K562 (cell line): ENCODE data around the gene GSTM1. TPM values are rescaled to one million over a fixed set of nuclear protein-coding genes. Genes with fewer than 3 reads are reported as not detected.
A peak's percentile ranks its signal among the peaks of the same experiment; 100 is the strongest.

Experiments
- ATAC-seq: fragments of 200-7000 bp; cut with Tn5 transposase; 3 replicates; pipeline ENCODE4 v1.9.1; 2020; ENCODE audit warnings: moderate library complexity
- BruUV-seq: library from RNA; stranded (reverse); fragments of 400-500 nt; replicated peaks from 2 replicates; lab custom pipeline; 2021; lab: Mats Ljungman, UMichigan
- CTCF ChIA-PET: fragments of 300-600 bp; formaldehyde crosslinking; extraction: SDS; loops from one replicate; lab custom pipeline; 2021; ENCODE audit warnings: low intra/inter-chr PET ratio; lab: Yijun Ruan, JAX
- POLR2A ChIA-PET: fragments of 300-600, 350-650 bp; sonication (Branson Sonifier 250); formaldehyde crosslinking; extraction: SDS; loops from one replicate; lab custom pipeline; 2021; ENCODE audit warnings: antibody characterized with exemption, inconsistent platforms; lab: Yijun Ruan, JAX
- DNase-seq, 4 experiments: peaks; one replicate each; pipeline versions ENCODE4 v3.0.0 to v3.0.0-alpha.2; 2011 to 2018; ENCODE audit warnings: low spot score in 3 of 4, mixed read lengths in 3 of 4; ENCODE audit errors: extremely low read depth in 1 of 4
- FAIRE-seq: peaks from 2 replicates; lab custom pipeline; 2011; peaks lifted over from hg19 to GRCh38; lab: Jason Lieb, UNC
- H2AFZ ChIP-seq: 2 replicates; pipeline ENCODE4 v1.6.0; 2011; ENCODE audit warnings: low read depth, low read length, control low read depth, inconsistent platforms
- H3K27ac ChIP-seq: fragments of 200-600 bp; 3 replicates; pipeline ENCODE4 v1.8.0; 2011; ENCODE audit warnings: low read depth, mild to moderate bottlenecking, control low read depth, inconsistent platforms, low read length, moderate library complexity, mixed read lengths; ENCODE audit errors: extremely low read depth
- H3K27me3 ChIP-seq, 2 experiments: fragments of 300-600 bp in 1 of 2; 2 replicates in 1 of 2; 3 replicates in 1 of 2; pipeline versions ENCODE4 v1.6.0 to v1.8.0; 2011; ENCODE audit warnings: inconsistent platforms in 2 of 2, low read length in 2 of 2, mild to moderate bottlenecking in 1 of 2, mixed read lengths in 1 of 2, moderate library complexity in 1 of 2; ENCODE audit not compliant: control insufficient read depth in 2 of 2, insufficient read depth in 2 of 2
- H3K36me3 ChIP-seq: fragments of 300-600 bp; 3 replicates; pipeline ENCODE4 v1.8.0; 2011; ENCODE audit warnings: mild to moderate bottlenecking, low read length, inconsistent platforms; ENCODE audit not compliant: control insufficient read depth, insufficient read depth
- H3K4me1 ChIP-seq, 2 experiments: fragments of 200-600 bp in 1 of 2; replicated peaks in 1 of 2; 2 replicates in 1 of 2; 3 replicates in 1 of 2; pipeline versions ENCODE4 v1.5.1 to v1.8.0; 2011; ENCODE audit warnings: inconsistent platforms in 2 of 2, low read length in 2 of 2, mild to moderate bottlenecking in 1 of 2, mixed read lengths in 1 of 2, moderate library complexity in 1 of 2; ENCODE audit not compliant: control insufficient read depth in 2 of 2, insufficient read depth in 2 of 2
- H3K4me2 ChIP-seq: 2 replicates; pipeline ENCODE4 v1.6.1; 2011; ENCODE audit warnings: low read length, control low read depth, inconsistent platforms, mixed read lengths; ENCODE audit not compliant: insufficient read depth
- H3K4me3 ChIP-seq: fragments of 200-600 bp; sonication (generic), shearing (Covaris generic); 2 replicates; pipeline ENCODE4 v1.5.1; 2016; ENCODE audit warnings: control low read depth, inconsistent platforms
- H3K79me2 ChIP-seq: fragments of 200-600 bp; 3 replicates; pipeline ENCODE4 v1.8.0; 2011; ENCODE audit warnings: low read length, inconsistent platforms; ENCODE audit not compliant: control insufficient read depth, insufficient read depth
- H3K9ac ChIP-seq, 2 experiments: 2 replicates each; pipeline versions ENCODE4 v1.6.0 to v1.6.1; 2011; ENCODE audit warnings: low read depth in 2 of 2, low read length in 2 of 2, control low read depth in 1 of 2, inconsistent platforms in 1 of 2, mild to moderate bottlenecking in 1 of 2, mixed read lengths in 1 of 2; ENCODE audit not compliant: insufficient read depth in 1 of 2
- H3K9me1 ChIP-seq: one replicate; pipeline ENCODE4 v1.6.0; 2011; ENCODE audit warnings: inconsistent platforms, mild to moderate bottlenecking, low read length, moderate library complexity; ENCODE audit not compliant: control insufficient read depth, insufficient read depth
- H3K9me3 ChIP-seq: replicated peaks from 2 replicates; pipeline ENCODE4 v1.5.1; 2011; ENCODE audit warnings: low read depth, low read length, inconsistent platforms; ENCODE audit not compliant: control insufficient read depth, insufficient read depth
- H4K20me1 ChIP-seq: replicated peaks from 2 replicates; pipeline ENCODE4 v1.6.1; 2011; ENCODE audit warnings: low read length, inconsistent platforms, mixed read lengths; ENCODE audit not compliant: control insufficient read depth, insufficient read depth
- BRF2 ChIP-seq: IDR thresholded peaks from 3 replicates; pipeline ENCODE4 v1.6.1; 2011; ENCODE audit warnings: borderline replicate concordance, mild to moderate bottlenecking; ENCODE audit not compliant: insufficient read length, insufficient read depth
- CEBPB ChIP-seq: fragments of 450-650 bp; IDR thresholded peaks from 2 replicates; pipeline ENCODE4 v1.6.1; 2016; ENCODE audit warnings: missing genetic modification characterization, missing compliant biosample characterization
- MGA ChIP-seq: fragments of 450-650 bp; IDR thresholded peaks from 2 replicates; pipeline ENCODE4 v1.6.1; 2016; ENCODE audit warnings: mild to moderate bottlenecking, moderate library complexity
- MITF ChIP-seq: IDR thresholded peaks from 2 replicates; pipeline ENCODE4 v1.6.1; 2014; ENCODE audit warnings: antibody characterized with exemption
- SP1 ChIP-seq: sonication (generic); formaldehyde crosslinking; IDR thresholded peaks from 2 replicates; pipeline ENCODE4 v1.8.1; 2022; ENCODE audit warnings: mild to moderate bottlenecking, missing genetic modification reagents
- THRA ChIP-seq: fragments of 450-650 bp; IDR thresholded peaks from 2 replicates; pipeline ENCODE4 v1.6.1; 2017; ENCODE audit warnings: mild to moderate bottlenecking, moderate library complexity
- WGBS: fragments of 100-300 bp; shearing (Covaris generic); methylation state at CpG from one replicate; pipeline ENCODE4 v1.1.6; 2016; ENCODE audit warnings: low coverage, mixed read lengths; ENCODE audit not compliant: insufficient coverage; ENCODE audit errors: missing lambda C conversion rate; 5-methylcytosine and 5-hydroxymethylcytosine counted together
- in situ Hi-C: fragments of 300-500 bp; cut with MboI; formaldehyde crosslinking; loops from 4 replicates; pipeline ENCODE4 v1.15.0; 2018; ENCODE audit warnings: inconsistent platforms, mixed read lengths
- intact Hi-C: fragments of 100-400 bp; cut with micrococcal nuclease; formaldehyde crosslinking; loops from 2 replicates; pipeline ENCODE4 v1.14.2; 2022
- polyA plus RNA-seq, 8 experiments: library from polyadenylated mRNA; depleted of rRNA in 4 of 8; stranded (reverse) in 5 of 8; unstranded in 3 of 8; fragments of >200 nt; fragmentation: Nextera tagmentation in 2 of 8; fragmentation: Illumina TruSeq in 1 of 8; extraction: Ambion mirVana in 2 of 8; extraction: Trizol in 1 of 8; gene quantifications; 2 replicates each; pipeline versions ENCODE4 v1.2.1 to v1.2.3, GENCODE V29; 2011 to 2014; ENCODE audit warnings: inconsistent platforms in 1 of 8, missing spikeins in 1 of 8
- total RNA-seq, 7 experiments: library from RNA; depleted of rRNA in 6 of 7; stranded (reverse); fragments of >200 nt in 6 of 7; fragmentation: Illumina TruSeq in 2 of 7; extraction: Trizol in 2 of 7; gene quantifications; 2 replicates each; pipeline versions ENCODE4 v1.2.1 to v1.2.3, GENCODE V29; 2011 to 2021; ENCODE audit warnings: low replicate concordance in 1 of 7

GSTM1 gene
- total and polyA plus RNA-seq, 9 of the 15 experiments (the other 6 are each of a cell fraction or from before 2014, with no cell fraction given): not detected

GRCh38 chr1:109721042-109721441 lies 33.4 kb downstream of the GSTM1 start:
- POLR2A ChIA-PET: interaction anchor here (0.7 to 1.7 kb wide), 3 partner anchors 51 to 464 kb away, joined by 3 to 4 read pairs (median 4); no protein-coding TSS in a partner anchor

More at GRCh38 chr1:109721042-109721441, 33.4 kb downstream of the GSTM1 start:
- ATAC-seq: no peak
- Histone ChIP-seq H3K27me3 (no peaks in the 10 kb centered on the region), H3K9me3 (peaks cover 4% of the 10 kb centered on the region), H3K79me2 (no peaks in the 10 kb centered on the region), H3K9ac (no peak overlapping the region), H3K27ac (no peak overlapping the region), H2AFZ (peak overlapping the region; percentile 29), H3K4me2 (no peak overlapping the region), H3K4me3 (no peak overlapping the region), H3K9me1 (no peaks in the 10 kb centered on the region), H3K36me3 (no peaks in the 10 kb centered on the region), H4K20me1 (no peaks in the 10 kb centered on the region), H3K4me1 (peaks cover 5 to 31% of the 10 kb centered on the region in 2 experiments; a peak in 4 of 5 replicates)
- CTCF ChIA-PET: no interaction called here
- intact Hi-C loops (no loop called here), in situ Hi-C loops (no loop called here)
- WGBS: 67% methylated on average over 5 of the region's 5 CpGs
- no peak for FAIRE-seq
- no TSS peak for BruUV-seq
- DNase-seq: no peak
- TF ChIP-seq BRF2 (no peak), MITF (no peak), THRA (no peak), SP1 (CRISPR knock-in tag) (no peak), MGA (no peak), CEBPB (tag) (peak; percentile 51; the same call in 1 of the 2 replicates)
